ENCODE results near the gene DUS1L.
A peak's percentile ranks its signal among the peaks of the same experiment; 100 is the strongest.

Gene DUS1L

GRCh38 chr17:82055023-82055964 lies 10.3 kb downstream of the DUS1L start:
- DNase-seq, result no peak

GRCh38 chr17:82054351-82055022 lies 11.1 kb downstream of the DUS1L start:
- DNase-seq, result no peak

- DNase-seq, result no peak
Observed at GRCh38 chr17:82053556-82054263, 11.9 kb downstream of the DUS1L start.

- DNase-seq, result no peak
Observed at GRCh38 chr17:82053130-82053529, 12.5 kb downstream of the DUS1L start.

- no peak for DNase-seq
Observed at GRCh38 chr17:82052638-82053059, 13.0 kb downstream of the DUS1L start.

GRCh38 chr17:82051776-82052637 lies 13.6 kb downstream of the DUS1L start, which contains the start of the genes GPS1 and RFNG:
Gene GPS1, plus strand, starts transcription at chr17:82051898. Its CDS starts 34 bp downstream, at chr17:82051932.
Gene RFNG, minus strand, starts transcription at chr17:82051811. Its CDS starts 45 bp downstream, at chr17:82051766.
- DNase-seq, result peak; percentile 70

- DNase-seq, result no peak
Observed at GRCh38 chr17:82050761-82051641, 14.6 kb downstream of the DUS1L start.

GRCh38 chr17:82050152-82050760 lies 15.3 kb downstream of the DUS1L start:
- no peak for DNase-seq

- DNase-seq, result no peak
Observed at GRCh38 chr17:82049521-82049971, 16.1 kb downstream of the DUS1L start.

- no peak for DNase-seq
Observed at GRCh38 chr17:82049106-82049505, 16.5 kb downstream of the DUS1L start.

GRCh38 chr17:82048571-82048971 lies 17.0 kb downstream of the DUS1L start:
- DNase-seq, result no peak

GRCh38 chr17:82047914-82048570 lies 17.6 kb downstream of the DUS1L start:
- DNase-seq, result no peak

GRCh38 chr17:82047379-82047778 lies 18.2 kb downstream of the DUS1L start:
- DNase-seq, result no peak

GRCh38 chr17:82046903-82047302 lies 18.7 kb downstream of the DUS1L start:
- no peak for DNase-seq

GRCh38 chr17:82045936-82046484 lies 19.6 kb downstream of the DUS1L start:
- DNase-seq, result no peak

- DNase-seq, result no peak
Observed at GRCh38 chr17:82043507-82043906, 22.1 kb downstream of the DUS1L start.

- DNase-seq, result no peak
Observed at GRCh38 chr17:82042649-82043048, 23.0 kb downstream of the DUS1L start.

- peak; percentile 13 for DNase-seq
Observed at GRCh38 chr17:82041144-82041814, 24.3 kb downstream of the DUS1L start.

GRCh38 chr17:82039695-82040299 lies 25.8 kb downstream of the DUS1L start:
- no peak for DNase-seq

Measured in inflammatory macrophage treated with lipopolysaccharide for 4 hours (primary cell).